Measurements from ENCODE around the gene MBLAC1.

DNA sequence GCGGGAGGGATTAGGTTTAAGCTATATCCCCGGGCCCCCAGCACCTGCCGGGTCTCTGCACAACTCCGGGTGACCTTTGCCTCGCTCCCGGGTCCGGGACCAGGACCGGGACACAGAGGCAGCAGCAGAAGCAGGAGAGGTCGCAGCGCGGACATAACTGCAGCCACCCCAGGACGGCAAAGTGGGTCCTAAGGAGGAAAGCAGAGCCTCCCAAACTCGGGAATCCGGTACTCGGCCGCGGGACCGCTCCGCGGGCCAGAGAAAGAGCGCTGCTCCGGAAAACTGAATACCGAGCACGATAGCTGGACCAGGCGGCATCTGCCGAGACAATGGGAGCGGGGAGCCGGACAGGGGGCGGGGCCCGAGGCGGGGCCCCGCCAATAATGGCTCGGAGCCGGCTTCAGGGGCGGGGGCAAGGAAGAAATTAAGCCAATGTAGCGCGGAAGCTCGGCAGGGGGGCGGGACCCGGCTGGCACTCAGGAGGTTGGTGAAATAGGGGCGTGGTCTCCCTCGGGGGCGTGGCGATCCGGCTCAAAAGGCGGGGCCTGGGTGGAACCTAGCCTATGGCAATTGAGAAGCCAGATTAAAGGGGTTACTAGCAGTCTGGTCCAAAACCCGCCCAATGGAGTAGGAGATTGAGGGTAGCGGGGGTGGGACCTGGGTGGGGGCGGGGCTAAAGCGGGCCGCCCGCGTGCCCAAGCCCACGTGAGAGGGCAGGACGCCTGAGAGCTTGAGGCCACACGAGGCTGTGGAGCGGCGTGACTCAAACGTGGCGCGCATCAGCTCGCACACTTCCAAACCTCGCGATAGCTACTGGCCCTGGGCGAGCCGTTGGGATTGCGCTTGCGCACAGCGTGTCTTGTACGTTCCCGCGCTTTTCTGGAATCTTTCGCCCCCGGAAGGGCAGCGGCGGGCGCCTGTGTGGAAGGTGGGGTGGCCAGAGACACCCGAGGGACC, 50.6 kb downstream of the MBLAC1 start, which contains the start of the genes GPC2 and STAG3:
- TF ChIP-seq, protein P1, sequence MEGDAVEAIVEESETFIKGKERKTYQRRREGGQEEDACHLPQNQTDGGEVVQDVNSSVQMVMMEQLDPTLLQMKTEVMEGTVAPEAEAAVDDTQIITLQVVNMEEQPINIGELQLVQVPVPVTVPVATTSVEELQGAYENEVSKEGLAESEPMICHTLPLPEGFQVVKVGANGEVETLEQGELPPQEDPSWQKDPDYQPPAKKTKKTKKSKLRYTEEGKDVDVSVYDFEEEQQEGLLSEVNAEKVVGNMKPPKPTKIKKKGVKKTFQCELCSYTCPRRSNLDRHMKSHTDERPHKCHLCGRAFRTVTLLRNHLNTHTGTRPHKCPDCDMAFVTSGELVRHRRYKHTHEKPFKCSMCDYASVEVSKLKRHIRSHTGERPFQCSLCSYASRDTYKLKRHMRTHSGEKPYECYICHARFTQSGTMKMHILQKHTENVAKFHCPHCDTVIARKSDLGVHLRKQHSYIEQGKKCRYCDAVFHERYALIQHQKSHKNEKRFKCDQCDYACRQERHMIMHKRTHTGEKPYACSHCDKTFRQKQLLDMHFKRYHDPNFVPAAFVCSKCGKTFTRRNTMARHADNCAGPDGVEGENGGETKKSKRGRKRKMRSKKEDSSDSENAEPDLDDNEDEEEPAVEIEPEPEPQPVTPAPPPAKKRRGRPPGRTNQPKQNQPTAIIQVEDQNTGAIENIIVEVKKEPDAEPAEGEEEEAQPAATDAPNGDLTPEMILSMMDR (IDR thresholded peaks at IDR 0.05): no peak
- TF ChIP-seq POLR2AphosphoS5 (IDR thresholded peaks at IDR 0.05) (no peak), POLR2A (IDR thresholded peaks at IDR 0.05) (no peak)
